HG02623 (cell line): ENCODE results near the gene LRP8.

ENCODE experiments used
- ATAC-seq: cut with Tn5 transposase; IDR thresholded peaks from one replicate; pipeline ENCODE4 v1.9.1; 2021; ENCODE audit warnings: moderate library complexity; ENCODE audit not compliant: unreplicated experiment

The LRP8 gene

DNA sequence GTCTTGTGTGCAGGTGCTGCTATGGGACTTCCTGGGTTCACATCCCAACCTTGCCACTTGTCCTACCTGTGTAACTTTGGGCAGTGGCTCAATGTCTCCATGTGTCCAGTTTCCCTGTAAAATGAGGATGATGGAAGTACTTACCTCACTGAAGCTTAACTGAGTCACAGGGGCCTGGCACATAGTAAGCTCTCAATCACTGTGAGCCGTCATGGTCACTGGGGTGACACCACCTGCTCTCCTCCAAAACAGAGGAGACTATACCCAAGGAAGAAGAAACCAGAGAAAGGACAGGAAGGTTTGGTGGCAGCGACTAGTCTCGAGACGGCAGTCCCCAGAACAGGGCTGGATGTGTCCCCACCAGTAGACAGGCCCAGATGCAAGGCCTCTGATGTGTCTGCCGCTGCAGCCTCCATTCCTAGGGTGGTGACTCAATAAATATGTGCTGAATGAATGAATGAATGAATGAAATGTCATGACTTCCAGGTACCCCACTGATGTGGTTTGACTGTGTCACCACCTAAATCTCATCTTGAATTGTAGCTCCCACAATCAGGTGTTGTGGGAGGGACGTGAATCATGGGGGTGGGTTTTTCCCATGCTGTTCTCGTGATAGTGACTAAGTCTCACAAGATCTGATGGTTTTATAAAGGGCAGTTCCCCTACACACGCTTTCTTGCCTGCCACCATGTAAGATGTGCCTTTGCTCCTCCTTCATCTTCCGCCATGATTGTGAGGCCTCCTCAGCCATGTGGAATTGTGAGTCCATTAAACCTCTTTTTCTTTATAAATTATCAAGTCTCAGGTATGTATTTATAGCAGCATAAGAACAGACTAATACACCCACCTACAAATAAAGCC, 13.0 kb upstream of the LRP8 start:
- no peak for ATAC-seq

DNA sequence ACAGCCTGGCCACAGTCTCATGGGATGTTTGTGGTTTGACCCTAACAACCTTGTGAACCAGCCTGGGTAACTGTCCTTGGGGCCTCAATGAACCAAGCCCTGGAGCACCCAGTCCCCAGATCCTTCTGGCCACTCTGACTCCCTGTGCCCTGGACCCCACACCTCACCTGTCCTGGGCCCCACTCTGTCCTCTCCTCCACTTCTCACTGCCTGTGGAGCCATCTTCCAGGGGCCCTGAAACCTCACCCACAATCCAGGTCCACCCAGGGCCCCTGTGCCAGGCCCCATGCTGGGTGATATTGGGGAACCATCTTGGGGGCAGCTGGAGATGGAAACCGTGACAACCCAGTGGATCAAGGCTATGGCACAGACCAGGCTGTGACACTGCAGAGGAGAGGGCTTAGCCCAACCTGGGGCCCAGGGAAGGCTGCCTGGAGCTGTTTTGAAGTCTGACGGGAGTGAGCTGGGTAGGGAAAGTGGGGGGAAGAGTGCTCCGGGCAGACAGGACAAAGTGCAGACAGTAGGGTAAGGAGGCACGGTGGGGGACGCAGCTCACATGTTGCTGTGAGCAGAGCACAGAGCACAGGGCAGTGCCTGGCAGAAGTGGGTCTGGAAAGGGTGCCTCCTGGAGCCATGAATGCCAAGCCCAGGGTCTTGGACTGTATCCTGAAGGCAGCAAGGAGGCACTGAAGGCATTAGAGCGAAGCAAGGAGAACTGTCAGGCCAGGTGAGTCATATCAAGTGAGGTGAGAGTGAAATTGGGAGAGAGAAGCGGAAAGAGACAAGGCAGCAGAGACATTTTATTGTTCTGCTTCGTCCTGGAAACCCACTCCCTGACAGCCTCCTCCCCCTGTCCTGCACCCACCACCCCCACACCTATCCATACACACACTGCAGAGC, 12.1 kb upstream of the LRP8 start:
- no peak for ATAC-seq

DNA sequence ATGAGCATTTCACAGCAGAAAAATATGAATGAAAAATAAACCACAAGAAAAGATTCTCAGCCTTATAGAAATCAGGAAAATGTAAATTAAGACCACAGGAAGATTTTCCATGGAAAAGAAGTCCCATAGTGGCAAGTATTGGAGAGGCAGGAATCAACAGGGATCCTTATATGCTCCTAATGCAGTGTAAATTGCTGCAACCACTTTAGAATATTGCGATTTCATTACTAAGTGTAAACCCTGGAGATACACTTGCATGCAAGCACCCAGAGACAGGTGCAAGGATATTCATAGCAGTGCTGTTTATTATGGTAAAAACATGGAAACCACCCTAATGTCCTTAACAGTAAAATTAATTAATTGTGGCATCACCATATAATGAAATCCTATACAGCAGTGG, 10.6 kb upstream of the LRP8 start:
- no peak for ATAC-seq

DNA sequence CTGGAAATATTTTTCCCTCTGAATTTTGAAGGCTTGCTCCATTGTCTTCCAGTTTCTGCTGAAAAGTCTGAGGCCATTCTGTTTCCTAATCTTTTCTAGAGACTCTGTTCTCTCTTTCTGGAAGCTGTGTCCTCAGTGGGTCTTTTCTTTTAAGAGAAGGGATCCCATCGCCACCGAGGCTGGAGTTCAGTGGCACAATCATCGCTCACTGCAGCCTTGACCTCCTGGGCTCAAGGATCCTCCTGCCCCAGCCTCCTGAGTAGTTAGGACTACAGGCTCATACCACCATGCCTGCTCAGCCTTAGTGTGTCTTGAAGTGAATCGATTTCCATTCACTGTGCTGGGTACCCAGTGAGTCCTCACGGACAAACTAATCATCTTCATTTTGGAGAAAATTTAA, 9.6 kb upstream of the LRP8 start:
- no peak for ATAC-seq

DNA sequence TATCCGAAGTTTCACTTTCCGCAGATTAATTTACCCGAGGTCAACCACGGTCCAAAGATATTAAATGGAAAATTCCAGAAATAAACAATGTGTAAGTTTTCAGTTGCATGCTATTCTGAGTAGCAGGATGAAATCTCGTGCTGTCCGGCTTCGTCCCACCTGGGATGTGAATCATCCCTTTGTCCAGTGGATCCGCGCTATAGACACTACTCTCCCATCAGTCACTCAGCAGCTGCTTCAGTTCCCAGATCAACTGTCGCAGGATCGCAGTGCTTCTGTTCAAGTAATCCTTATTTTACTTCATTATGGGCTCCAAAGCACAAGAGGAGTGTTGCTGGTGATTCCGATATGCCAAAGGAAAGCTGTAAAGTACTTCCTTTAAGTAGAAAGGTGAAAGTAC, 8.3 kb upstream of the LRP8 start:
- ATAC-seq, result no peak

GRCh38 chr1:53335661-53336060, 7.8 kb upstream of the LRP8 start:
- ATAC-seq, result no peak

GRCh38 chr1:53334781-53335180, 6.9 kb upstream of the LRP8 start:
- ATAC-seq, result no peak

- no peak for ATAC-seq
Measured at GRCh38 chr1:53334312-53334711, 6.4 kb upstream of the LRP8 start.

- no peak for ATAC-seq
Measured at GRCh38 chr1:53332833-53333232, 5.0 kb upstream of the LRP8 start.

DNA sequence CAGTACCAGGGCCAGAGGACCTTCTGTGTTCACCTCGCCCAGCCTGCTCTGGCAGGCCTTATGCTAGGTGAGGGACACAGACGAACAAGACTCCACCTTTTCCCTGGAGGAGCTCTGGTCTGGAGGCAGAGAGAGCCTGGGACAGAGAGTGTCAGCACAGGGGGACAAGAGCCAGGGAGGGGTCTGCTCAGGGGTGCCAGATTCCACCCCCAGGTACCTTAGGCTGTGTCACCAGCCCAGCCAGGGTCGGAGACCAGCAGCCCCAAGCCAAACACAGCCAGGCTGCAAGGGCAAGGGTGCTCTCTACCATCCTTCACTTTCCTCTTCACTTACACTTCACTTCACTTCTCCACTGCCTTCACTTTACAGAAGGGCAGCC, 4.3 kb upstream of the LRP8 start:
- no peak for ATAC-seq

- no peak for ATAC-seq
Measured at GRCh38 chr1:53331446-53332185, 3.7 kb upstream of the LRP8 start.

- ATAC-seq, result no peak
Measured at GRCh38 chr1:53330819-53331218, 2.9 kb upstream of the LRP8 start.

DNA sequence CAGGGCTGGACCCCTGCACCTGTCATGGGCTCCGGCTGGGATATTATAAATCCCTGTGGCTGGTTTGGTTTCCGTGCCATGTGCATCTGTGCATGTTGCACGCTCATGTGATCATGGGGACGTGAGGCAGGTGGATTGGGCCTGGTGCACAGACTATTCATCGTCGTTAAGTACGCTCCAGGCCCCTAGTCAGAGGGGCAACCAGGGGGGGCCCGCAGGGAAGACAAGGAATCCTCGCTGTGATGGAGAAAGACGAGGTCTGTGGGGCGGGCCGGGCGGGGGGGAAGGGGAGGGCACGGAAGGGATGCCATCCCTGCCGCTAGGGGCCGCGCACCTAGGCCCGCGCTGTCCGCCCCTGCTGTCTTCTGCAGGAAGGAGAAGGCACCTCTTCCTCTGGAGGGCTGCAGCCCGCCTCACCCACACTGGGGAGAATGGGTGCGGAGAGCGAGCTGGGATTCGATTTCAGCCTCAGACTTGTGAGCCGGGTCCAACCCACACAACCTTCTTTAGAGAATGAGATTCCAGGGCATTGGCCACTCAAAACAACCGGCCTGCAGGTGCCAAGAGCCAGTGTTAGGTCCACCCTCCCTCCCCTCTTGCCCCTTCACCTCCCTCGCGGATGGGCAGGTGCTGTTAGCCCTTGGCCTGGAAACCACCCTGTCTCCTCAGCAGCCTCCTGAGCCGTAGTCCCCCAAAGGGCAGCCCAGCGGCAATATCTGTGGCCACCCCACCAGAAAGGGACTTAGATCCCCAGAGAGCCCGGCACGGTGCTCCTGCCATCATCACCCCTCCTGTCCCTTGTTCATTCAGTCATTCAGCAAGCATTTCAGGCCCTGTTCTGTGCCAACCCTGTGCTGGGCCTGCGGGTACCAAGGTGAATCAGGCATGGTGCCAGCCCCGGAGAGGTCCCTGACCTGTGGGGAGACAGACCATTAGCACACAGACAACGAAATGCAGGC, 950 bp upstream of the LRP8 start:
- ATAC-seq, result no peak

DNA sequence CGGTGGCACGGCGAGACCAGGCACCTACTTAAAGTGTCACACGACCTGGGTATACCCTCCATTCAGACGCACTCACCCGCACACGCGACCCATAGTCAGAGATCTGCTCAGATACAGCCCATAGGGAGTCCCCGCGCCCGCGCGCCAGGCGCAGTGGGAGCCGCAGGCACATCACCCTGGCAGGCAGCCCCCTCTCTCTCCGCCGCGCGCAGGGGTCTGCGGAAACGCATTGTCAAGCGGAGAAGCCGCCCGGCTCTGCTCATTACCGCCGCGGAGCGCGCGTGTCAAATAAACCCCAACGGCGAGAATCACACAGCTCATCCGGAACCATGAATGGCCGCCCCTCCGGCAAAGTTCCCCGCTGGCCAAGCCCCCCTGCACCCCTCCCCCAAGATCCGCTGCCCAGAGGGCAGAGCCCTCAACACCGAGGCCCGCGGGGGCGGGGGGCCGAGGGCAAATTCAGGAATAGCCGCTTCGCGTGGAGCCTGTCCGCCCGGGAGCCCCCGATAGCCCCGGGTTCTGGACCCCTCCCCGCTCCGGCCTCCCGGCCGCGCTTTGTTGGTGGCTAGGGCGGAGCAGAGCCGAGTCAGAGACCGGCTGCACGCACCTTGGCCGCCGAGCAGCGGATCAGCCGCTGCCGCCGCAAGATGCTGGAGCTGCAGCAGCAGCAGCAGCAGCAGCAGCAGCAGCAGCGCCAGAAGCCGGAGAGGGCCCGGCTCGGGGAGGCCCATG, 522 bp downstream of the LRP8 start:
- ATAC-seq, result no peak

DNA sequence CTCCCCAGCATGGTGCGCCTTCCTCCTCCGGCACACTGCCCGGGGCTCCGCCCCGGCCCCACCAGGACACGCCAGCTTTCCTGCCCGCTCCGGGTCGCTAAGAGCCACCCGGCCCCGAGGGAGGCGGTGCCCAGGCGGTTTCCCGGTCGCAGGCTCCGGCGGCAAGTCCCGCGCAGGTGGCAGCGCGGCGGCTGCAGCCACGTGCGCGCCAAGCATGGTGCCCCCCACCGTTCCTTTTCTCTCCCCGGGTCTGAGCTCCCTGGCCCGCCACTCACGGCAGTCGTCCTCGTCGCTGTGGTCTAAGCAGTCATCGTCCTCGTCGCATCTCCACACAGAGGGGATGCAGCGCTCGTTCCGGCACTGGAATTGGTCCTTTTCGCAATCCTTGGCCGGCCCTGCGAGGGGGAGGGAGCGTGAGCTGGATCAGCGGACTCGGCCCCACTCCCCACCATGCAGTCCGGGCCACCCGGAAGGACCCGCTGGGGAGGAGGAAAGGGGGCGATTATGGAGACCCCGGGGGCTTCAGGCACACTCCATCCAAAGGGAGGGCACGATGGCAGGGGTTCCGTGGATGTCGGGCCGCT, 1.2 kb downstream of the LRP8 start:
- ATAC-seq, result peak; percentile 23

- ATAC-seq, result peak; percentile 79
Measured at GRCh38 chr1:53326088-53326597, 1.7 kb downstream of the LRP8 start.

- ATAC-seq, result no peak
Measured at GRCh38 chr1:53325326-53326087, 2.4 kb downstream of the LRP8 start.

DNA sequence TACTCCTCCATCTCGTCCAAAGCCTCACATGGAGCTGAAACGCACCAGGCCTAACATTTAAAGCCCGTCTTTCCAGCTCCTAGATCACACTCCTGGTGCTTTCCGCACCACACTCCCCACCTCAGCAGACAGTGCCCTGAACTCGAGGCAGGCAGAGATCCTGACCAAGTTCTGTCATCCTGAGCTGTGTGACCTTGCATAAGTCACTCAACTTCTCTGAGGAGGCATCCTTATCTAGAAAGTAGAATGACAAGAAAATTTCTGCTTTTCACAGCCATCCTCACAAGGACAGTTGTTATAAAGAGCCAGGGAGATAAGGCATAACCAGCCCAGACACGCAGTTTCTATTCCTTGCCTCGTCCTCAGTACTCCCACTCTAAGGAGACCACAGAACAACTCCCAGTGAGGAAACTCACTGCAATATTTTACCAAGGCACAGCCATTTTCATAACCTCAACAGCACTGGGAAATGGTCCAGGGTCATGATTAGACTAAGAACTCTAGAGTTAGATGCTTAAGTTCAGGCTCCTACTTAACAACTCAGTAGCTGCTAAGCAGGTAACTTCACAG, 3.1 kb downstream of the LRP8 start:
- ATAC-seq, result no peak
